Mesenteric fat pad (tissue), 1 donor: ENCODE data around the gene PHIP. TPM values are rescaled to one million over a fixed set of nuclear protein-coding genes. Genes with fewer than 3 reads are reported as not detected.
"Not testable (repeated sequence)": the region's sequence is repeated elsewhere in the genome, so short reads cannot be mapped to it uniquely, and the experiment has no call there.

ENCODE experiments used
- DNase-seq: peaks from one replicate; pipeline ENCODE4 v3.0.0-alpha.2; 2020; ENCODE audit warnings: low spot score
- total RNA-seq: library from RNA; stranded (reverse); fragmentation: NEBNext Ultra II Directional; extraction: Animal tissue kit (Norgen Biotek cat#: 25700); gene quantifications from one replicate; pipeline ENCODE4 v1.2.1, GENCODE V29; 2021
- donor health status: DM: yes; HTN: yes; CAD: no.

PHIP gene
- total RNA-seq, 1 donor from 2014 or later: 21.8 TPM

GRCh38 chr6:78936515-78936914 lies 141.5 kb downstream of the PHIP start:
- no peak for DNase-seq

DNA sequence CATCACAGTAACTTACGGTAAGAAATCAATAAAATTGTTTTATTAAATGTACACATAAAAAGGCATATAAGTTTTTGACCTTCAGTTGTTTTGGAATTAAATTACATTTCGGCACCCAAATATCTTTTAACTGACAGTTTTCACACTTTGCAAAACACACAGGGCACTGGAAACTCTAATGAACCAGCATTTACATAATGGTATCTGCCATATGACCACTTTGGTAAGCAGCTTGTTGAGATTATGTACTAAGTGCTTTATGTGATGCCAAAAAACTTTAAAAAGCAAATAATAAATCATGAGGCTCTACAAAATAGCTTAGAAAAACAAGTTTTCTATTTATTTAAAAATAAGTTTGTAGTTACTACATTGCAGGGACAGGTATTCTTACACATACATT lies 142.5 kb downstream of the PHIP start:
- no peak for DNase-seq

DNA sequence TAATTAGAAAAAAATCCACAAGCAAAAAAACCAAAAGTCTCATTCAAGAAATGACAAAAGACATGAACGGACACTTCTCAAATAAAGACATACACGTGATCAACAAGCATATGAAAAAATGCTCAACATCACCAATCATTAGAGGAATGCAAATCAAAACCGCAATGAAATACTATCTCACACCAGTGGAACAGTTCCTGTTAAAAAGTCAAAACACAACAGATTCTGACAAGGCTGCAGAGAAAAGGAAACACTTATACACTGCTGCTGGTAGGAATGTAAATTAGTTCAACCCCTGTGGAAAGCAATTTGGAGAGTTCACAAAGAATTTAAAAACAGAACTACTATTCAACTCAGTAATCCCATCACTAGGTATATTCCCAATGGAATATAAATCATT lies 152.7 kb downstream of the PHIP start:
- no peak for DNase-seq

DNA sequence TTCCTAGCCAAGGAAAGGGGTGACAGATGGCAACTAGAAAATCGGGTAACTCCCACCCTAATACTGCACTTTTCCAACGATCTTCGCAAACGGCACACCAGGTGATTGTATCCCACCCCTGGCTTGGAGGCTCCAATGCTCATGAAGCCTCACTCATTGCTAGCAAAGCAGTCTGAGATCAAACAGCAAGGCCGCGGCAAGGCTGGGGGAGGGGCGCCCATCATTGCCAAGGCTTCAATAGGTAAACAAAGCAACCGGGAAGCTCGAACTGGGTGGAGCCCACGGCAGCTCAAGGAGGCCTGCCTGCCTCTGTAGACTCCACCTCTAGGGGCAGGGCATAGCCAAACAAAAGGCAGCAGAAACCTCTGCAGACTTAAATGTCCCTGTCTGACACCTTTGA lies 156.9 kb downstream of the PHIP start:
- DNase-seq: not testable (repeated sequence)

DNA sequence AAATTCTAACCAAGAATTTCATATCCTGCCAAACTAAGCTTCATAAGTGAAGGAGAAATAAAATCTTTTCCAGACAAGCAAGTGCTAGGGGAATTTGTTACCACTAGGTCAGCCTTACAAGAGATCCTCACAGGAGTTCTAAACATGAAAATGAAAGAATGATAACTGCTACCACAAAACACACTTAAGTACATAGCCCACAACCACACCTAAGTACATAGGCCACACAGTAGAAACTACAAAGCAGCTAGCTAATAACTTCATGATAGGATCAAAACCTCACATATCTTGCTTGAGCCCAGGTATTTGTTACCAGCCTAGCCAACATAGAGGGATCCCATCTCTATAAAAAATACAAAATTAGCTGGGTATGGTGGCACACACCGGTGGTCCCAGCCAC lies 160.3 kb downstream of the PHIP start:
- no peak for DNase-seq

DNA sequence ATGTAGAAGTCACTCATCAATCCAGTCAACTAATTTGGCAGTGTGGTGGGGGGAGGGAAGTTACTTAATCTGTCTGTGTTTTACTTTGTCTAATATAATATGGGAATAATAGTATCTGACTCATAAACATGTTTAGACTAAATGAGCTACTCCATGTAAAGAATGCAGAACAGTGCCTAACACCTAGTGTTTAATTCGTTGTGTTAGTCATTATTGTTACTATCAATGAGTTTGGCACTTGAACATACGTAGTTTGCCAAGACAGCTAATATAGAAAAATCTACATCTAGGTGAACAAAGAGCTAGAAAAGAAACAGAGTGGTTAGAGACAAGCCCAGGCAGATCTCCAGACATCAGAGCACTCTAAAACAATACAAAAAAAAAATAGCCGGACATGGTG lies 161.6 kb downstream of the PHIP start:
- no peak for DNase-seq

DNA sequence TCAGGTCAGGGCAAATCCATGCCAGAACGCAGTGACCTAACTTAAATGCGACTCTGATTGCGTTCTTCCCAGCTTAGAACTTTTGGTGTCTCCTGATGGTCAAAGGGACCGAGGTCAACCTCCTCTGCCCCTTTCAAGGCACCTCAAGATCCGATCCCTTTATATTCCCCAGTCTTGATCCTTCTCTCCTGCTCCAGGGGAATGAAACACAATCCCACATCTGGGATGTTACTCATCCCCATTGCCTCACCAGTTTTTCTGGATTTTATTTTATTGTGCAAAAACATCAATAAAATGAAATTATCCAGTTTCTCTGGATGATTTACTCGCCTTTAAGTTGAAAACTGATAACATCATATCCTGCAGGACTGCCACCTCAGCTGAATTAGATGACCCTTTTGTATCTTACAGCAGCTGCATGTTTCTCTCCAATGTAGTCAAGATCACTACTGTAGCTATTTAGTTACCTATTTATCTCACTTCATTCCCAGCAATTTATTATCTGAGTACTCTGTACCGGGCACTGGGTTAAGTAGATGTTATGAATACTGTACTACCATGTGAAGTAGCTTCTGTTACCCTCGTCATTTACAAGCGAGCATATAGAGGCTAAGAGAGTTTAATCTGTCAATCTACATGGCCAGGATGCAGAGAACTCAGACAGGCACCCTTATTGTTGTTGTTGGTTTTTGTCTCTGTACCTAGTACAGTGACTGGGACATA lies 166.7 kb downstream of the PHIP start:
- no peak for DNase-seq

GRCh38 chr6:78910591-78911171 lies 167.4 kb downstream of the PHIP start:
- no peak for DNase-seq

DNA sequence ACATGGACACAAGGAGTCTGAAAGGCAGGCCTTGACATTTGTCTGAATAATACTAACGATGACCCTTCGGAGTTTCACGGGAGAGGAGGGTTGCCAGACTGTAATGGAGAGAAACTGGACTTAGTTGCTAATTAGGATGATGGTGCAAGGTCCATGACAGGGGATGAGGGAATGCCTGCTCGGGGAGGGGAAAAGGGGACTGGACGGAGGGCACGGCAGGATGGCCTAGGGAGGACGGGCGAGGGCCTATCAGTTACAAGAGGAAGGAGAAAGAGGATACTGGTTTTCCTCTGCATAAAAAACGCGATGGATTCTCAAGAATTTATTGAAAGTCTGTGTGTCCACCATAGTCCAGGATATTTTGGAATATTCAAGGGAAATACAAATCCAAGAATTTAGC lies 168.0 kb downstream of the PHIP start:
- DNase-seq: no peak

GRCh38 chr6:78909391-78909790 lies 168.7 kb downstream of the PHIP start:
- DNase-seq: no peak

GRCh38 chr6:78908621-78909020 lies 169.4 kb downstream of the PHIP start:
- DNase-seq: no peak

DNA sequence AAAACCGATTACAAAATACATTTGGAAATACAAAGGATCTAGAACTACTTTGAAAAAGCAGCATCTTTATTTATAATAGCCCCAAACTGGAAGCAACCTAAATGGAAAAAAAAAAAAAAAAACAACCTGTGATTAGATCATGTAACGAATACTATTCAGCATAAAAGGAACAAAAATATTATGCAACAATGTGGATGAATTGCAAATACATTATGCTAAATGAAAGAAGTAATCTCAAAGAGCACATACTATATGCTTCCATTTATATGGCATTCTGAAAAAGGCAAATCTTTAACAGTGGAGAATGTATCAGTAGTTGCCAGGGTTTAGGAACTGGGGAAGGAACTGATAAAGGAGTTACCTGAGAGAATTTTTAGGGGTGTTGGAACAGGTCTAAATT lies 181.8 kb downstream of the PHIP start:
- no peak for DNase-seq

- not testable (repeated sequence) for DNase-seq
Observed at GRCh38 chr6:78889901-78890300, 188.2 kb downstream of the PHIP start.

Other genes with a start within 250 kb of the PHIP start
- 2.5 TPM for gene IRAK1BP1, start 210.7 kb downstream of the PHIP start, total RNA-seq
- gene HMGN3, start 156.4 kb upstream of the PHIP start, total RNA-seq: 37.0 TPM